Measurements from ENCODE around the gene TPPP.
"Not testable (repeated sequence)": the region's sequence is repeated elsewhere in the genome, so short reads cannot be mapped to it uniquely, and the experiment has no call there.

DNA sequence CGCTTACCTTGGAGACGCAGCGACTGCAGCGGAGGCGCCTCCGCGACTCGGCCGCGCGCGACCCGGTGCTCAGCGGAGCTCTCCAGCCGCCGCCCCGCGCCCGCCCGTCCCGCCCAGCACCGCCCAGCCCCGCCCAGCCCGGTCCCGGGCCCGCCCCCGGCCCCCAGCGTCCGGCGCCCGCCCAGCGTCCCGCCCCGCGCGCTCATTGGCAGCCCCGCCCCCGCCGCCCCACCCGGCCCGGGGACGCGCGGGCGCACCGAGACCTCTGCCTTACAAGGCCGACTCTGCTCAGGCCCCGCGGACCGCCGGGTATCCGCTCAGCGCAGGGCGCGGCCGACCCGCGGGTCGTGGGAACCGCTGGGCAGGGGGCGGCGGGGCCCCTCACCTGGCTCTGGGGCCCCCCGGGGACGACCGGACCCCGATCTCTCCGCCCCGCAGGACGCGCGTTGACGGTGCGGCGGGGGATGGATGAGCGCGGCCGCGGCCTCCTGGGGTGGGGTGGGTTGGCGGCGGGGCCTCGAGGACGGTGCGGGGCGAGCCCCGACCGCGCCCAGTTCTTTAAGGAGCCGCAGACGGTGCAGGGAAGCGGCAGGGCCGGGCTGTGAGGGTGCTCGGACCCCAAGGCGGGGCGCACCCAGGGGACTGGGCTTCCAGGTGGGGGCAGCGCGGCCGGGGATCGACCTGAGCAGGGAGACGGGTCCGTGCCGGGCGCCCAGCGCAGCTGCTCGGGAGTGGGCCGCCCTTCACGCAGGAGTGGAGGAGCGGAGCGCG lies at the start of gene TPPP:
- not testable (repeated sequence) for TF ChIP-seq CTCF (optimal IDR thresholded peaks at IDR 0.05 in 1 of 3, IDR thresholded peaks at IDR 0.05 in 1 of 3, conservative IDR thresholded peaks at IDR 0.05 in 1 of 3; ENCODE audit: extremely low read depth in 1 of 3, insufficient read depth in 2 of 3, low read length in 3 of 3); EZH2 (IDR thresholded peaks at IDR 0.05; ENCODE audit: low read length)

Data from keratinocyte (primary cell).